NB4 (cell line): ENCODE measurements around the gene SLC26A2.

Experiments
- DNase-seq: peaks from one replicate; pipeline ENCODE4 v3.0.0; 2010; ENCODE audit warnings: low read depth
- H3K4me3 ChIP-seq: one replicate; pipeline ENCODE4 v1.5.1; 2011; ENCODE audit warnings: mild to moderate bottlenecking, low read depth, low read length, moderate library complexity
- CTCF ChIP-seq: IDR thresholded peaks from one replicate; pipeline ENCODE4 v1.5.1; 2012; ENCODE audit warnings: low read depth, low read length
- MAX ChIP-seq: IDR thresholded peaks from 2 replicates; pipeline ENCODE4 v1.6.1; 2011; ENCODE audit warnings: low read depth, low read length
- MYC ChIP-seq: IDR thresholded peaks from 2 replicates; pipeline ENCODE4 v1.6.1; 2011; ENCODE audit warnings: low read depth, low read length
- POLR2A ChIP-seq: IDR thresholded peaks from 2 replicates; pipeline ENCODE4 v1.6.1; 2011; ENCODE audit warnings: mild to moderate bottlenecking; ENCODE audit not compliant: insufficient read length; ENCODE audit errors: extremely low read depth

The SLC26A2 gene

GRCh38 chr5:149946118-149946517 is 14.4 kb upstream of the SLC26A2 start:
- no peak for TF ChIP-seq CTCF
- no peak for TF ChIP-seq MAX
- TF ChIP-seq MYC = no peak
- TF ChIP-seq POLR2A = no peak
- H3K4me3 ChIP-seq = no peak overlapping the region
- no peak for DNase-seq

- no peak for DNase-seq
- no peak overlapping the region for H3K4me3 ChIP-seq
- TF ChIP-seq CTCF (no peak), POLR2A (no peak), MYC (no peak), MAX (no peak)
Measured at GRCh38 chr5:149948993-149949392, 11.6 kb upstream of the SLC26A2 start.

GRCh38 chr5:149951138-149951749 is 9.3 kb upstream of the SLC26A2 start:
- DNase-seq = peak; percentile 30
- TF ChIP-seq CTCF = no peak
- no peak for TF ChIP-seq POLR2A
- no peak for TF ChIP-seq MAX
- TF ChIP-seq MYC = no peak
- H3K4me3 ChIP-seq = no peak overlapping the region

- TF ChIP-seq CTCF (no peak), MYC (no peak), MAX (no peak), POLR2A (no peak)
- no peak overlapping the region for H3K4me3 ChIP-seq
- no peak for DNase-seq
Measured at GRCh38 chr5:149953436-149954121, 7.0 kb upstream of the SLC26A2 start.

GRCh38 chr5:149954798-149955197 is 5.8 kb upstream of the SLC26A2 start:
- TF ChIP-seq CTCF (no peak), MAX (no peak), POLR2A (no peak), MYC (no peak)
- H3K4me3 ChIP-seq = no peak overlapping the region
- no peak for DNase-seq
